Measurements from ENCODE around the gene UBIAD1. TPM values are rescaled to one million over a fixed set of nuclear protein-coding genes. Genes with fewer than 3 reads are reported as not detected.

The UBIAD1 gene
- total RNA-seq: 2.4 and 4.6 TPM in 2 replicates

GRCh38 chr1:11272832-11273594, at the start of gene UBIAD1:
TSS of gene UBIAD1 (plus strand) at chr1:11273198. CDS start at chr1:11273532, 334 bp downstream.

GRCh38 chr1:11262171-11263049, 10.6 kb upstream of the UBIAD1 start, which contains the start of gene MTOR:
TSS of gene MTOR (minus strand) at chr1:11262551. CDS start at chr1:11259409, 3,142 bp downstream.

Other genes with a start within 250 kb of the UBIAD1 start
- not detected in 2 replicates for gene MASP2, start 226.0 kb upstream of the UBIAD1 start, total RNA-seq
- gene SRM, start 213.2 kb upstream of the UBIAD1 start, total RNA-seq: 7.9 and 10.7 TPM in 2 replicates
- 26.6 and 32.9 TPM in 2 replicates for gene EXOSC10, start 173.3 kb upstream of the UBIAD1 start, total RNA-seq
- gene ANGPTL7, start 83.8 kb upstream of the UBIAD1 start, total RNA-seq: 0.79 and 25.7 TPM in 2 replicates
- 27.0 and 30.9 TPM in 2 replicates for gene MTOR, start 10.6 kb upstream of the UBIAD1 start, total RNA-seq
- gene DISP3, start 206.0 kb downstream of the UBIAD1 start, total RNA-seq: not detected in 2 replicates

Measured in bronchial smooth muscle cell (primary cell).